ENCODE measurements around the gene IARS1. TPM values are rescaled to one million over a fixed set of nuclear protein-coding genes. Genes with fewer than 3 reads are reported as not detected.

Gene IARS1
- total and polyA plus RNA-seq, 2 of the 8 experiments (the other 6 are each of a cell fraction or from before 2014, with no cell fraction given), result 74.9 to 243 TPM

DNA sequence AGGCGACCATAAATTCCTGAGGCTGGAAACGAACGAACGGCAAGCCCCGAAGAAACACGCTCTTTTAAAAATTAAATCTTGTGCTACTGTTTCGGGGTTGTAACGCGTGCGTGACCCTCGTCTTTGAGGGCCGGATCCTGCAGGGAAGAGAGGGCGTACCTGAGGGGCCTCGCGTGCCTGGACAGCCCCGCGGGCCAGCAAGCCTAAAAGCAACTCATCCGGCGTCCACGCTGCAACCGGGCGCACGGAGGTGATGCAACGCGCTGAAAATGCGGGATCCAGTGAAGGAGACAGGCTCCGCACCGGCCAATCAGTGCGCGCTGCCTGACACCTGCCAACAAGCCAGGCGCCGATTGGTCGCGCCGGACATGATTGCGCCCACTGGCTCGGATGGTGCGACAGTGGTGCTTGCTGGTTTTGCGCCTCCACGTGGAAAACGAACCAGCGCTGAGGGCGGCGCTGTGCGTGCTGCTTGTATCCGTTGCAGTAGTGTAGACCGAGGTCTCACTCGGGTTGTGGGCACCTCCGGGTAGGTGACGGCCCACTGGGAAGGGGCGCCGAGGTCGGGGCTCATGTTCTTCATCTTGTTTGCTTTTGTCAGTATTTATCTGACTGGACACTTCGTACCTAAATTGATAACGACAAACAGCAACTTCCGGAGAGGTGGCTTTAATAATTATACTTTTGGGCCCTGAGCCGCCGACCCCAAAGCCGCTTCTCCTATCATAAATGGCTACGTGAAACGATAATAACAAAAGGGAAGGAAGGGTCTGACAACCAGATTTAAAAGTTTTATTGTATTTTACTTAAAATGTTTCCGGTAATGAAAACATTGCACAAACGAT, at the start of gene IARS1 (continued):
- no peak for TF ChIP-seq RAD21 (IDR thresholded peaks at IDR 0.05 in 1 of 2, conservative IDR thresholded peaks at IDR 0.05 in 1 of 2; ENCODE audit: low read depth in 2 of 2, low read length in 2 of 2)
- peak in 1 of 2 experiments; percentile 86; a peak in 1 of 4 replicates for TF ChIP-seq HDAC2 (IDR thresholded peaks at IDR 0.05; ENCODE audit: borderline replicate concordance in 1 of 2, low read depth in 2 of 2, low read length in 2 of 2)
- TF ChIP-seq CREB1 (IDR thresholded peaks at IDR 0.05), result peak; percentile 96
- TF ChIP-seq, protein P1, sequence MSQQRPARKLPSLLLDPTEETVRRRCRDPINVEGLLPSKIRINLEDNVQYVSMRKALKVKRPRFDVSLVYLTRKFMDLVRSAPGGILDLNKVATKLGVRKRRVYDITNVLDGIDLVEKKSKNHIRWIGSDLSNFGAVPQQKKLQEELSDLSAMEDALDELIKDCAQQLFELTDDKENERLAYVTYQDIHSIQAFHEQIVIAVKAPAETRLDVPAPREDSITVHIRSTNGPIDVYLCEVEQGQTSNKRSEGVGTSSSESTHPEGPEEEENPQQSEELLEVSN (IDR thresholded peaks at IDR 0.05), result peak; percentile 85
- no peak for TF ChIP-seq SP2 (IDR thresholded peaks at IDR 0.05; ENCODE audit: low read length)
- no peak for TF ChIP-seq BCL11A (IDR thresholded peaks at IDR 0.05; ENCODE audit: low read depth in 2 of 2, low read length in 2 of 2)
- TF ChIP-seq BRCA1 (IDR thresholded peaks at IDR 0.05; ENCODE audit: low read depth, low read length), result no peak
- TF ChIP-seq EP300 (IDR thresholded peaks at IDR 0.05; ENCODE audit: borderline replicate concordance in 1 of 2, low read depth in 2 of 2, low read length in 2 of 2), result no peak
- TF ChIP-seq NRF1 (IDR thresholded peaks at IDR 0.05; ENCODE audit: low read depth, low read length), result no peak
- TF ChIP-seq JUN (IDR thresholded peaks at IDR 0.05; ENCODE audit: low read depth, low read length), result no peak
- peak; percentile 88 for TF ChIP-seq KDM5A (IDR thresholded peaks at IDR 0.05; ENCODE audit: low read length)
- no peak for TF ChIP-seq RXRA (IDR thresholded peaks at IDR 0.05; ENCODE audit: insufficient read depth, low read depth, low read length)
- peak in 2 of 3 experiments; percentile 34 to 38; a peak in 2 of 4 replicates for TF ChIP-seq CTCF (IDR thresholded peaks at IDR 0.05; ENCODE audit: control extremely low read depth in 1 of 3, insufficient read depth in 1 of 3, low read depth in 1 of 3, low read length in 3 of 3)
- no peak for TF ChIP-seq SUZ12 (IDR thresholded peaks at IDR 0.05; ENCODE audit: low read length)
- peak; percentile 91 for TF ChIP-seq SAP30 (IDR thresholded peaks at IDR 0.05; ENCODE audit: insufficient read depth, insufficient replicate concordance, low read length)
- TF ChIP-seq PHF8 (conservative IDR thresholded peaks at IDR 0.05; ENCODE audit: low read depth, low read length), result peak; percentile 94
- no peak for TF ChIP-seq MAFK (IDR thresholded peaks at IDR 0.05; ENCODE audit: low read depth, low read length)
